Tibial nerve (tissue), 4 donors: ENCODE measurements around the gene ATXN7L1. TPM values are rescaled to one million over a fixed set of nuclear protein-coding genes. Genes with fewer than 3 reads are reported as not detected.
A peak's percentile ranks its signal among the peaks of the same experiment; 100 is the strongest.
"Not testable (repeated sequence)": the region's sequence is repeated elsewhere in the genome, so short reads cannot be mapped to it uniquely, and the experiment has no call there.

Experiments used
- DNase-seq, 2 donors: peaks; one replicate each; pipeline ENCODE4 v3.0.0-alpha.2; 2019; ENCODE audit warnings: low spot score in 2 of 2
- H3K27ac ChIP-seq, 4 donors: fragments of 200-600 bp; sonication (generic) in 3 of 4; one replicate each; pipeline ENCODE4 v1.5.1; 2017 to 2019; ENCODE audit warnings: mild to moderate bottlenecking in 1 of 4
- H3K27me3 ChIP-seq, 2 donors: fragments of 200-600 bp; sonication (generic) in 1 of 2; one replicate each; pipeline versions ENCODE4 v1.5.1 to v1.6.0; 2017 to 2019
- H3K36me3 ChIP-seq, 3 donors: fragments of 200-600 bp; sonication (generic); one replicate each; pipeline ENCODE4 v1.5.1; 2018 to 2019
- H3K4me1 ChIP-seq, 4 donors: fragments of 200-600 bp; sonication (generic) in 3 of 4; one replicate each; pipeline ENCODE4 v1.5.1; 2017 to 2019
- H3K4me3 ChIP-seq, 4 donors: fragments of 200-600 bp; sonication (generic) in 3 of 4; one replicate each; pipeline ENCODE4 v1.5.1; 2017 to 2019; ENCODE audit warnings: mild to moderate bottlenecking in 1 of 4, moderate library complexity in 1 of 4
- H3K9me3 ChIP-seq, 4 donors: fragments of 200-600 bp; sonication (generic) in 3 of 4; one replicate each; pipeline ENCODE4 v1.5.1; 2017 to 2019
- CTCF ChIP-seq, 5 experiments: fragments of 200-600 bp in 3 of 5; fragments of 450-650 bp in 2 of 5; sonication (generic) in 3 of 5; IDR thresholded peaks; one replicate each; pipeline ENCODE4 v1.5.1; 2016 to 2019; ENCODE audit warnings: antibody characterized with exemption in 5 of 5, mild to moderate bottlenecking in 3 of 5, moderate library complexity in 2 of 5
- EP300 ChIP-seq, 2 donors: sonication (generic); formaldehyde crosslinking; IDR thresholded peaks; one replicate each; pipeline ENCODE4 v1.6.1; 2017; ENCODE audit warnings: antibody characterized with exemption in 2 of 2, mild to moderate bottlenecking in 1 of 2
- POLR2A ChIP-seq, 2 donors: fragments of 450-650 bp; IDR thresholded peaks; one replicate each; pipeline ENCODE4 v1.6.1; 2017; ENCODE audit warnings: antibody characterized with exemption in 2 of 2, mild to moderate bottlenecking in 2 of 2, moderate library complexity in 2 of 2
- WGBS, 2 donors: methylation state at CpG; one replicate each; pipeline ENCODE4 v1.1.5; 2018; 5-methylcytosine and 5-hydroxymethylcytosine counted together
- total RNA-seq, 4 donors: library from RNA; depleted of rRNA; stranded (reverse); fragments of >200 nt; gene quantifications; one replicate each; pipeline ENCODE4 v1.1.0, GENCODE V29; 2016

The ATXN7L1 gene
- total RNA-seq, 4 donors from 2014 or later = 14.6 to 22.5 (median 19.1) TPM

GRCh38 chr7:105711726-105712402, 164.5 kb downstream of the ATXN7L1 start:
- no peak overlapping the region for H3K27ac ChIP-seq
- peaks cover 0 to 19% (median 4%) of the 10 kb centered on the region in 4 donors for H3K9me3 ChIP-seq
- no peak for TF ChIP-seq CTCF (IDR thresholded peaks at IDR 0.05)
- no peak for TF ChIP-seq EP300 (IDR thresholded peaks at IDR 0.05)
- TF ChIP-seq POLR2A (IDR thresholded peaks at IDR 0.05) = no peak
- WGBS, 2 donors = 96 to 98% methylated on average over 5 of the region's 5 CpGs
- peaks cover 0 to 10% (median 0%) of the 10 kb centered on the region in 3 donors for H3K36me3 ChIP-seq
- peaks cover 0 to 19% (median 5%) of the 10 kb centered on the region in 4 donors for H3K4me1 ChIP-seq
- no peaks in the 10 kb centered on the region for H3K27me3 ChIP-seq
- no peak overlapping the region for H3K4me3 ChIP-seq
- no peak for DNase-seq

GRCh38 chr7:105710720-105711119, 165.7 kb downstream of the ATXN7L1 start:
- not testable (repeated sequence) for H3K36me3 ChIP-seq, DNase-seq, H3K27ac ChIP-seq, H3K4me3 ChIP-seq, H3K27me3 ChIP-seq
- H3K9me3 ChIP-seq = peaks cover 0 to 19% (median 4%) of the 10 kb centered on the region in 4 donors
- WGBS, 2 donors = 94 to 98% methylated on average over 4 of the region's 4 CpGs
- H3K4me1 ChIP-seq = peaks cover 0 to 20% (median 5%) of the 10 kb centered on the region in 4 donors

- Histone ChIP-seq H3K27me3 (no peaks in the 10 kb centered on the region), H3K27ac (no peak overlapping the region), H3K36me3 (peaks cover 0 to 10% (median 0%) of the 10 kb centered on the region in 3 donors), H3K4me1 (peaks cover 0 to 20% (median 5%) of the 10 kb centered on the region in 4 donors), H3K4me3 (no peak overlapping the region), H3K9me3 (peaks cover 0 to 19% (median 4%) of the 10 kb centered on the region in 4 donors)
- no peak for DNase-seq
- TF ChIP-seq POLR2A (IDR thresholded peaks at IDR 0.05) (no peak), EP300 (IDR thresholded peaks at IDR 0.05) (no peak), CTCF (IDR thresholded peaks at IDR 0.05) (no peak)
- WGBS, 2 donors = 85 to 90% methylated on average over 4 of the region's 4 CpGs
Observed at GRCh38 chr7:105708763-105709080, 167.7 kb downstream of the ATXN7L1 start.

- peaks cover 0 to 19% (median 4%) of the 10 kb centered on the region in 4 donors for H3K9me3 ChIP-seq
- H3K4me1 ChIP-seq = peaks cover 0 to 20% (median 5%) of the 10 kb centered on the region in 4 donors
- 67 to 68% methylated on average over 9 of the region's 9 CpGs for WGBS, 2 donors
- H3K27me3 ChIP-seq = no peaks in the 10 kb centered on the region
- no peak for DNase-seq
- peaks cover 0 to 10% (median 0%) of the 10 kb centered on the region in 3 donors for H3K36me3 ChIP-seq
- TF ChIP-seq POLR2A (IDR thresholded peaks at IDR 0.05) (no peak), CTCF (IDR thresholded peaks at IDR 0.05) (no peak), EP300 (IDR thresholded peaks at IDR 0.05) (no peak)
- H3K27ac ChIP-seq = no peak overlapping the region
- no peak overlapping the region for H3K4me3 ChIP-seq
Observed at GRCh38 chr7:105707967-105708762, 168.2 kb downstream of the ATXN7L1 start.

GRCh38 chr7:105707381-105707780, 169.0 kb downstream of the ATXN7L1 start:
- H3K4me1 ChIP-seq = peaks cover 0 to 20% (median 5%) of the 10 kb centered on the region in 4 donors
- TF ChIP-seq CTCF (IDR thresholded peaks at IDR 0.05) = no peak
- no peak for TF ChIP-seq POLR2A (IDR thresholded peaks at IDR 0.05)
- no peak for TF ChIP-seq EP300 (IDR thresholded peaks at IDR 0.05)
- no peaks in the 10 kb centered on the region for H3K27me3 ChIP-seq
- peaks cover 0 to 18% (median 4%) of the 10 kb centered on the region in 4 donors for H3K9me3 ChIP-seq
- H3K4me3 ChIP-seq = no peak overlapping the region
- peaks cover 0 to 12% (median 0%) of the 10 kb centered on the region in 3 donors for H3K36me3 ChIP-seq
- no peak for DNase-seq
- H3K27ac ChIP-seq = peak overlapping the region in 1 of 4 donors; percentile 29
- WGBS, 2 donors = 63 to 82% methylated on average over 3 of the region's 3 CpGs
